ENCODE data around the gene SGCE.

- no peak for TF ChIP-seq TCF7 (CRISPR knock-in tag; IDR thresholded peaks at IDR 0.05; ENCODE audit: low read depth)
- TF ChIP-seq ATF2 (CRISPR knock-in tag; IDR thresholded peaks at IDR 0.05; ENCODE audit: borderline replicate concordance, low read depth), result no peak
- TF ChIP-seq CTCF (IDR thresholded peaks at IDR 0.05), result no peak
- TF ChIP-seq E2F5 (CRISPR knock-in tag; IDR thresholded peaks at IDR 0.05), result no peak
- no peak for TF ChIP-seq JAZF1 (CRISPR knock-in tag; IDR thresholded peaks at IDR 0.05)
- no peak for TF ChIP-seq FOXP4 (CRISPR knock-in tag; IDR thresholded peaks at IDR 0.05)
- no peak for TF ChIP-seq ATF3 (CRISPR knock-in tag; conservative IDR thresholded peaks at IDR 0.05)
- no peak for TF ChIP-seq CREM (CRISPR knock-in tag; IDR thresholded peaks at IDR 0.05)
- no peak for TF ChIP-seq ATF1 (CRISPR knock-in tag; IDR thresholded peaks at IDR 0.05)
- TF ChIP-seq JUN (CRISPR knock-in tag; IDR thresholded peaks at IDR 0.05), result no peak
- TF ChIP-seq ATF6 (CRISPR knock-in tag; IDR thresholded peaks at IDR 0.05), result no peak
- TF ChIP-seq CREB1 (CRISPR knock-in tag; IDR thresholded peaks at IDR 0.05), result no peak
- no peak for TF ChIP-seq MAX (CRISPR knock-in tag; IDR thresholded peaks at IDR 0.05)
Measured at GRCh38 chr7:94676431-94676830, 20.5 kb upstream of the SGCE start.

Data from WTC11 (cell line).